Measurements from ENCODE around the gene RPL27A.

DNA sequence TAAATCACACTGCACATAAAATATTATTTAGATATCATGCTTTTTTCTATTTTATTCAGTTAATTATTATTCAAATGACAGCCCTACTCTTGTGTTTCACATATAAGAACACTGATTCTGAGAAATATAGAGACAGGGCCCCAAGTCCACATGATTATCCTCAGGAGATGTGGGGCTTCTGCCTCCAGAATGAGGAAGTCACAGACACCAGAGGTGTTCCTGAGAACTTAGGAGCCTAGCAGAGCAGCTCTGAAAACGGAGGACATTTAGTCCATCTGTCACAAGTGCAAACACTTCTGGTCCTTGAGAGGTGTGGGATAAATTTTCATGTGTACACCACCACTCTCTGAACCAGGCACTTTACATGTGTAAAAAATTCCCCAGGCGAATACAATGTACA lies 26.3 kb upstream of the RPL27A start:
- TF ChIP-seq CTCF (IDR thresholded peaks at IDR 0.05) (no peak), POLR2A (IDR thresholded peaks at IDR 0.05) (no peak), POLR2AphosphoS5 (IDR thresholded peaks at IDR 0.05) (no peak), EP300 (IDR thresholded peaks at IDR 0.05; ENCODE audit: low read depth) (no peak)

Measured in transverse colon (tissue), 4 donors.